Right ventricle myocardium inferior (tissue), 1 donor: Measurements from ENCODE around the gene DLG5. TPM values are rescaled to one million over a fixed set of nuclear protein-coding genes. Genes with fewer than 3 reads are reported as not detected.

ENCODE experiments used
- ATAC-seq: fragments of 200-7000 bp; cut with Tn5 transposase; one replicate; pipeline ENCODE4 v1.9.1; 2020; ENCODE audit warnings: mild to moderate bottlenecking, moderate library complexity
- DNase-seq: peaks from one replicate; pipeline ENCODE4 v3.0.0; 2021; ENCODE audit errors: missing footprints
- intact Hi-C: fragments of 100-400 bp; cut with DNase I; formaldehyde crosslinking; loops from one replicate; pipeline ENCODE4 v1.11.0; 2022
- total RNA-seq: library from RNA; stranded (reverse); fragmentation: NEBNext Ultra II Directional; extraction: Animal tissue kit (Norgen Biotek cat#: 25700); gene quantifications from one replicate; pipeline ENCODE4 v1.2.1, GENCODE V29; 2021
- donor health status: DM: no; HTN: yes; CAD: no; lungs with severe emphysema.

The DLG5 gene
- total RNA-seq, 1 donor from 2014 or later = 8.9 TPM

DNA sequence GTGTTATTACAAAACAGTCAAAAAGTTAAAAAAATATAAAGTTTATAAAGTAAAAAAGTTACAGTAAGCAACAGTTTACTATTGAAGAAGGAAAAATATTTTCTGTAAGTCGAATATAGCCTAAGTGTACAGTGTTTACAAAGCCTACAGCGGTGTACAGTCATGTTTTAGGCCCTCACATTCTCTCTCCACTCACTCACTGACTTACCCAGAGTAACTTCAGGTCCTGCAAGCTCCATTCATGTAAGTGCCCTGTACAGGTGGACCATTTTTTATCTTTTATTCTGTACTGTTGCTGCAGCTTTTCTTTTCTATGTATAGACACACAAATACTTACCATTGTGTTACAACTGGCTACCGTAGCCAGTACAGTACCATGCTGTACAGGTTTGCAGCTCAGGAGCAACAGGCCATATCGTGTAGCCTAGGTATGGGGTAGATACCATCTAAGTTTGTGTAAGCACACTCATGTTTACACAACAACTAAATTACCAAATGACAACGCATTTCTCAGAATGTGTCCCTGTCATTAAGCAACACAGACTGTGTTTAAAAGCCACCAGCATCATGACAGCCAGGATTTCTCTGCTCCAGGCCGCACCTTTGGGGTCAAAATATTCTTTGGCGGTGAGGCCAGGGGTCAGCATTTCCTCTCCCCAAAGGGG lies 67.2 kb downstream of the DLG5 start:
- ATAC-seq = no peak
- no peak for DNase-seq
- intact Hi-C loops = no loop called here

DNA sequence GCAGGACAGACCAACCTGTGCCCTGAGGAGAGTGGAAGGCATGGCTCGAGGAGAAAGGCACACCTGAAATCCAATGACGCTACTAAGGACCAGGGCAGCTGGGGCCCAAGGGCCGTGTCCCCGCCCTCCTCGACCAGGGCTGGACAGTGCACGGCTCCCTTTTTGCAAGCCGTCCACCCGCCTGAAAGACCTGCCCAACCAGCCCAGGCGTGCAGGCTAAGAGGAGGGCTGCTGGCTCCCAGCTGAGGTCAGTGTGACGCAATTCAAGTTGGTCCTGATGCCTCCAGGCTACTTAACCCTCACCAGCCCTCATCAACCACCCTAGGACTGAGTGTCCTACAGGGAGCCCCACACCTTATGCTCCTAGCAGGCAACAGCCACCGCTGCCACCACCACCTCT lies 69.3 kb downstream of the DLG5 start:
- ATAC-seq (peak; percentile 61), DNase-seq (no peak)
- intact Hi-C loops = no loop called here

- ATAC-seq (no peak), DNase-seq (no peak)
- intact Hi-C loops = no loop called here
Measured at GRCh38 chr10:77856566-77856965, 70.0 kb downstream of the DLG5 start.

- intact Hi-C loops = no loop called here
- DNase-seq (no peak), ATAC-seq (no peak)
Measured at GRCh38 chr10:77855404-77856155, 71.0 kb downstream of the DLG5 start.

DNA sequence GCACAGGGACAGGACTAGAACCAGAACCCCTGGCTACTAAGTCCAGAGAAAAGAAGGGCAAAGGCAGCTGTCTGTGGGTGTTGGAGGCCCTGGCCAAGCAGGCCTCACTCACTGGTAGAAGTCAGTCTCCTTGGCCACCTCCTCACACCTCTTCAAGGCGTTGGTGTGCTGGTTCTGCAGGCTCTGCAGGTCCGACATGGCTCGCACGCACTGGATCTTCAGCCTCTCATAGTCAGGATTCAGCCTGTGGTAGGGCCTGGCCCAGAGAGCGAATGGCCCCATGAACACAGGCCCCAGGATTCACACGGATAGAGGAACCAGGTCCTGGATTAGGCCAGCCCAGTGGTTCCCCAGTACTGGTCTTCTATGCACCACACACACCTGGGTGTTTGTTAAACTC lies 72.4 kb downstream of the DLG5 start:
- ATAC-seq (no peak), DNase-seq (no peak)
- intact Hi-C loops = no loop called here

DNA sequence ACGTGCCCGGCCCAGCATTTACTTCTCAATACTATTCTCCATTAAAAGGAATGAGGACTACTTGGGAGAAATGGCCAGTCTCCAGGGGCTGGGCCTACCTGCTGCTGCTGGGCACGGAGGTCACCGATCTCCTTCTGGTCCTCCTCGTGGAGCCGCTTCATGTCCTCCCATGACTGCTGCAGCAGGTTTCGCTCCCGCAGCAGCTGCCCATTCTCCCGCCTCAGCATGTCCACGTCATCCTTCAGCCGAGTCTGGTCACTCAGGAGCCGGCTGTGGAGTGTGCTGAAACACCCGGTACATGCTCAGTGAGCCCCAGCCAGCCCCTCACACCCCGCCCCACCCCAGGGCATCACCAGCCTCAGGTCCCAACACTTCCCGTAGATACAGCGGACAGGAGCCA lies 73.3 kb downstream of the DLG5 start:
- DNase-seq (no peak), ATAC-seq (no peak)
- intact Hi-C loops = no loop called here

DNA sequence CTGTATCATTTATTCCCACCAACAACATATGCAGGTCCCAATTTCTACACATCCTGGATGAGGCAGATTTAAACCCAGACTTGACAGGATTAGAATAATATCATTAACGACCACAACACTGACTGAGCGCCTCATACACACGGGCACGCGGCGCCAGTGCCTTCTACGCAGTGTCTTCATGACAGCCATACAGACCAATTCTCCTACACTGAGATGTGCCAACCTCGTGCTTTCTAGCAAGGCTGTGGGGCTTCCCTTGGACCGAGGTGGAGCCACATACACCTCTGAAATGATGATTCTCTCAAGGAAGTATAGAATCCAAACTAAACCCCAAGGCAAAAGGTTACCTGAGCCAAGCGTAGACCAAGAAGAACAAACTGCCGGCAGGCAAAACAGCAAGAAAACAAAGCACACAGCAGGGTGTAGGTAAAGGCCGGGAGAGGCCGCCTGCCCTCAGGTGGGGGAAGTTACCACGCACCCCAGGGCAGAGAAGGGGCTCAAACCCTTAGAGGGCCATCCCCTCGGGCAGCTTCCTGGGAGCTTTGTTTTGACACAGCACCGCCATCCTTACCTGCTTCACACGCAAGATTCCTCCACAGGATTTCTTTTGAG lies 75.8 kb downstream of the DLG5 start:
- DNase-seq (peak; percentile 58), ATAC-seq (no peak)
- intact Hi-C loops = no loop called here

- intact Hi-C loops = loop anchor here (5.0 kb wide), 2 partner anchors 123 to 138 kb away; no protein-coding TSS in a partner anchor
- ATAC-seq (no peak), DNase-seq (no peak)
Measured at GRCh38 chr10:77849039-77849664, 77.4 kb downstream of the DLG5 start.

DNA sequence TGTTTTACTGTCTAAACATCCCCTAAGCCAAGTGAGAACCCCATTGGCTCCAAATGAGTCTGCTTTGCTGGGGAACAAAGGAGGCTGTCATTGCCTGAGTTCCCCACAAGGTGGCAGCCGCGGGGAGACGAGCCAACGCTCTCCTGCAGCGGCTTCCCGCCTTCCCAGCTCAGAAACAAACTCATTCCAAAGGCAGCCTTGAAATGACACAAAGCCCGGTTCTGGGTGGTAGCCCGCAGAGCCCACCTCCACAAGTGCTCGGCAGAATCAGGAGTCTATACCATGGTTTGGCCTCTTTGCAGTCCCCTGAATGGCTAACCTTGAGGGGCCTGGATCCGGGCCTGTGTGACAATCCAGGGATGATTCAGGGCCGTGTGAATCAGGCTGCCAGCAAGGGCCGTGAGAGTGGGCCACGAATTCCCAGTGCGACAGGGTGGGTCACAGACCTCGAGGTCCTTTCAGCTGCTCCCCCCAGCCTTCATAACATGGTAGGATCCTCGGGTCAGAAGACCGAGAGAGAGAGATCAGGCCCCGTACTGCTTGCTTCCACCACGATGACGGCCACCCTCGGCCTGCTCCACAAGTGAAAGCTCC lies 79.7 kb downstream of the DLG5 start:
- intact Hi-C loops = loop anchor here (2.0 to 5.0 kb wide), 3 partner anchors 80 to 140 kb away; partner anchors contain the start of gene DLG5
- DNase-seq = peak; percentile 86
- peak; percentile 74 for ATAC-seq

DNA sequence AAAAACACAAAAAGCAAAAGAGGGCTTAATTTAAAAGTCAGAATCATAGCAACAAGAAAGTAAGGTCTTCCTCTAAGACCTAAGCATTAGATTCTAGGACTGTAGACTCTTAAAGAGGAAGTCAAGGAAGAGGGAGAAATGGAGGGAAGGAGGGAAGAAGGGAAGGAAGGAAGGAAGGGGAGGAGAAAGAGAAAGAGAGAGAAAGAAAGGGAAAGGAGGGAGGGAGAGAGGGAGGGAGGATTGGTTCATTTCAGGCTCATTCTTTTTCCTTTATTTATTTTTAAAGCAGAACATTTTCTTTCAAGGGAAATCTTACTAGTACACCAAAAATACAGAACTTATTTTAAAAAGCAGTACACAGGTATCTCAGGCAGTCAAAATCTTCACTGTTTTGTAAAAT lies 81.1 kb downstream of the DLG5 start:
- ATAC-seq = no peak
- intact Hi-C loops = loop anchor here (5.0 kb wide), 2 partner anchors 127 to 142 kb away; no protein-coding TSS in a partner anchor
- DNase-seq = no peak

DNA sequence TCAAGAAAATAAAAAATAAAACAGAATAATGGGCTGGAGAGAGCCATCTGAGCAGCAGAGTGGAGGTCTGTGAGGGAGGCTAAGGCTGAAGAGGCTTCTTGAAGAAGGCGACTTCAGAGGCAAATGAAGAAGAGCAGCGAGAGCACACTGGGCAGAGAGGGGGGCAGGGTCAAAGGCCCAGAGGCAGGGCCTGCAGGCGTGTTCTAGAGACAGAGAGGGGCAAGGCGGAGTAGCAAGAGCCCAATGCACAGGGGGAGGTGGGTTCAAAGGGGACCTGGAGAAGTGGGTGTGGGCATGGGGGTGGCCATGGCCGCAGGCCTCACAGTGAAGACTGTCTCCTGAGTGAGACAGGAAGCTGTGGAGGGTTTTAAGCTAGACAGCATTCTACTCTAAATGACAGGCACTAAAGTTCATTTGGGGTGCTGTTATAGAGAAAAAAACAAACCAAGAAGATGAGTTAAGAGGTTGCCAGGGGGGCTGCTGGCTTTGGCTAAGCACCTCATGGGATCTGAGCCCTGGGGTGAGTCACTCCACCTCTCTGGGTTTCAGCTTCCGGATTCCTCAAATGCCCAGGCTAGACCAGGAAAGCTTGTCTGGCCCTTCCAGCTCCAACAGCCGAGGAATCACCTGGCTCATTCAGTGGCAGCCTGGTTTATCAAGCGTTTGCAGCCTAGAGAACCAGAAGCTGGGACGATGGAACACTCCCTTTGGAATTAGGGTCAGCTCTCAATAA lies 81.7 kb downstream of the DLG5 start:
- no peak for DNase-seq
- no peak for ATAC-seq
- intact Hi-C loops = loop anchor here (5.0 kb wide), 2 partner anchors 127 to 142 kb away; no protein-coding TSS in a partner anchor

- DNase-seq = no peak
- no peak for ATAC-seq
- intact Hi-C loops = no loop called here
Measured at GRCh38 chr10:77844177-77844576, 82.4 kb downstream of the DLG5 start.

- intact Hi-C loops = no loop called here
- no peak for ATAC-seq
- DNase-seq = no peak
Measured at GRCh38 chr10:77843264-77843663, 83.3 kb downstream of the DLG5 start.

DNA sequence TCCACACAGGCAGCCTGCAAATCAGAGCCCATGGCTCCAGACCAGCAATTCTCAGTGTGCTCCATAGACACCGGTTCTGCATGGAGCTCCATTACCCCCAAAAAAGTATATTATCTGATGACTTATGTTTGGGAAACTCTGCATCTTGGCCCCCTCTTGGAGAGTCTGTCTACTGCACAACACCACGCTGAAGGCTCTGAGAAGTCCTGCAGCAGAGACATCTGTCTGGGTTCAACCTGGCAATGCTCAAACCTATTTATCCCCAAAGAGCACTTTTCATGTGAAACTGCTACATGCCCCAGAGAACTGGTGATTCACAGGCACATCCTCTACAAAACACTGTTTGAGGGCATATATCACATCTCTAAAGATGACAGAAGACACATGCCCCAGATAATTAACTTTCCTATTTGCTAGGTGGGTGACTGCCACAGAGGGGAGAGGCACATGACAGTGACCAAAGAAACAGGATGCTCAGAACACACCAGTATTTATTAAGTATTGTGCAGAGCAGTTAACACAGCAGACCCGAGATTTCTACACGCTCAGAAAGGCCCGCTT lies 83.8 kb downstream of the DLG5 start:
- intact Hi-C loops = no loop called here
- no peak for DNase-seq
- ATAC-seq = no peak

DNA sequence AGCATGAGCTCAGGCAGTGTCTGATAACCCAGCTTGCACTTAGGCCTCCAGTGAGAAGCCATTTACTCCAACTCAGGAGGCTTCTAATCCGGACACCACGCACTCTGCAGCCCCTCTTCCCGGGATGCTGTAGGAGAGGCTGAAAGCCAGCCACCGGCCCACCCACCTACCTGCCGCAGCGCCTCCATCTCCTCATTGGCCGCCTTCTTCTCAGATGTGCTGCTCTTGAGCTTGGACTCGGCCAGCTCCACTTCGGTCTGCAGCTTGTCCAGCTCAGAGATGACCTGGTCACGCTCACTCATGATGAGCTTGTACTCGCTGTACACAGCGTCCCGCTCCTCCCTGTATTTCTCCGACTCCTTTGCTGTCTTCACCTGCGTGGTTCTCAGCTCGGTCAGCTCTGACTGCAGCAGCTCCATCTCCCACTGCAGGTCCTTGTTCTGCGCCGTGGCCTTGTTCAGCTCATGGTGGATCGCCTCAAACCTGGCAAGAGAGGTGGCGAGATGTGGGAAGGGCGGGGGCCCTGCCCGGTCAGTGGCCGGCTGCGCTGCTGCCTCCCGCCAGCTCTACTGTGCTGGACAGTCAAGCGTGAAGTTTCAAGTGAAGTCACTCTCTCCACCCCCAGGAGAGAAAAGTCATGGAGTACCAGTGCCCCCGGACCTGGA lies 84.7 kb downstream of the DLG5 start:
- no peak for ATAC-seq
- intact Hi-C loops = no loop called here
- no peak for DNase-seq

GRCh38 chr10:77840636-77841035 lies 85.9 kb downstream of the DLG5 start:
- no peak for ATAC-seq
- intact Hi-C loops = no loop called here
- DNase-seq = no peak

DNA sequence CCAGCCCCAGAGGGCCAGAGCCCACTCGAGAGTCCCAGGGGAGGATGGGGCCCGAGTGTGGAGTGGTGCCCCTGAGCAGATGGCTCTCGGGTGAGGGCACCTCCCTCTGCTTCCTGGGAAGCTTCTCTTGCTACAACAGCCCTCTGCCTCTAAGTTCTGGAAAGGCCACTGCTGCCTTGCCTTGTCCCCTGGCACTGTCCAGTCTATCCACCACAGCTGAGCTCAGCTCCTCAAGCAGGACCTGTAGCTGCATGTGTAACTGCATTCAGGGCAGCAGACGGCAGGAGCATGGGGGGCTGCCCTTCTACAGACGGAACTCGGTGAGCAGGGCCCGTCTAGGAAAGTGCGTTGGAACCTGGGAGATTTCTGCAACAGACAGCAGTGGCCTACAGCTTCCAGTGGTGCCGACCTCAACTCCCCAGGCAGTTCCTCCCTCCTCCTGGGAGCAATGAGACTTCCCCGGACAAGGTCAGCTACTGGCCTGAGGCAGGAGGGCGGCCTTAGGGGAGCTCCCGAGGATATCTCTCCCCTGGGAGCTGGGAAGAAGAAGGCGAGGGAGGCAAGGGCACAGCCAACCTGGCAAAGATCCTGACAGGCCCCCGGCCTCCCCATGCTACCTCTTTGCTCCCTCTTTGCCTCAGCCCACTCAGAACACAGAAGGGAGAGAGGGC lies 88.5 kb downstream of the DLG5 start:
- ATAC-seq = no peak
- DNase-seq = no peak

More for the DNA sequence above, 88.5 kb downstream of the DLG5 start:
- intact Hi-C loops = no loop called here
